ENCODE results near the gene SPRING1. TPM values are rescaled to one million over a fixed set of nuclear protein-coding genes. Genes with fewer than 3 reads are reported as not detected.

Gene SPRING1
- total and polyA plus RNA-seq, 2 of the 4 experiments (the other 2 are of a cell fraction): 12.4 to 14.0 TPM

DNA sequence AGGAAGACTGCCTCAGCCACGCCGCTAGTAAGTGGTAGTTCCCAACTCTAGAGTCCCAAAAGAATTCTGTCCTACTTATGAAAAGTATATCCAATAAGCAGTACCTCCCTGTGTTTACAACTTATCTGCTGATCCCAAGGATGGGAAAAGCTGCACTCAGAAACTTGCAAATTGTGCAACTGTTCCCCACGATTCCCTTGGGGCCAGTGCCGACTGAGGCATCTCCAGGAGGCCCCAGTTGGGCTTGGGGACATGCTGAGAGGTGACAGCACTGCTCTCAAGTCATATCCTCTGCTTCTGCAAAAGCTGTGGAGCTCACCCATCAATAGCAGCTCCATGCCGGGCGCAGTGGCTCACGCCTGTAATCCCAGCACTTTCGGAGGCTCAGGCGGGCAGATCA, 23.7 kb downstream of the SPRING1 start:
- Histone ChIP-seq H2BK15ac (ENCODE audit: low read depth, low read length) (no peak overlapping the region), H3K27ac (ENCODE audit: insufficient read depth, low read length) (no peak overlapping the region), H3K36me3 (ENCODE audit: control insufficient read depth, insufficient read depth, low read length) (peaks cover 4% of the 10 kb centered on the region), H4K91ac (ENCODE audit: insufficient read depth, low read depth, low read length) (no peak overlapping the region), H3K9ac (ENCODE audit: low read depth, low read length) (no peak overlapping the region), H4K5ac (ENCODE audit: low read depth, low read length) (no peak overlapping the region), H3K4me1 (ENCODE audit: control insufficient read depth, insufficient read depth, low read length) (peaks cover 5% of the 10 kb centered on the region), H4K8ac (ENCODE audit: low read depth in 2 of 2, low read length in 2 of 2) (no peak overlapping the region), H3K79me1 (ENCODE audit: low read depth in 1 of 2, low read length in 2 of 2) (peaks cover 6 to 16% of the 10 kb centered on the region in 2 experiments), H3K9me1 (ENCODE audit: insufficient read depth, low read length) (no peaks in the 10 kb centered on the region), H2BK5ac (ENCODE audit: low read depth, low read length, poor library complexity, severe bottlenecking) (no peak overlapping the region), H3K4me2 (ENCODE audit: low read depth, low read length) (no peak overlapping the region), H3K18ac (ENCODE audit: low read depth, low read length) (no peak overlapping the region), H3K56ac (ENCODE audit: extremely low read depth, insufficient read depth, low read length) (no peak overlapping the region), H3K4me3 (ENCODE audit: insufficient read depth, low read depth, low read length) (no peak overlapping the region), H2AFZ (replicated peaks; ENCODE audit: low read length, poor library complexity) (no peak overlapping the region), H2AK5ac (ENCODE audit: low read depth, low read length) (no peak overlapping the region), H3K4ac (ENCODE audit: low read depth, low read length) (no peak overlapping the region), H3K9me3 (ENCODE audit: control insufficient read depth, insufficient read depth, low read length) (no peaks in the 10 kb centered on the region), H2BK20ac (ENCODE audit: low read depth, low read length) (no peak overlapping the region), H2BK120ac (ENCODE audit: low read depth, low read length) (no peak overlapping the region), H4K20me1 (ENCODE audit: insufficient read depth, low read length) (peaks cover 7% of the 10 kb centered on the region; the same call in 1 of the 2 replicates), H3K27me3 (ENCODE audit: control insufficient read depth, insufficient read depth, low read length) (no peaks in the 10 kb centered on the region; the same call in 1 of the 2 replicates), H3K14ac (replicated peaks; ENCODE audit: low read depth, low read length) (no peak overlapping the region), H3K23ac (ENCODE audit: low read depth, low read length) (no peak overlapping the region), H2AK9ac (replicated peaks; ENCODE audit: low read depth, low read length, poor library complexity) (no peak overlapping the region)
- TF ChIP-seq SMC3 (IDR thresholded peaks at IDR 0.05; ENCODE audit: low read depth, low read length) (no peak), ELK1 (IDR thresholded peaks at IDR 0.05; ENCODE audit: borderline replicate concordance, low read depth, low read length) (no peak), RCOR1 (IDR thresholded peaks at IDR 0.05; ENCODE audit: insufficient replicate concordance, low read length) (no peak), MAFK (IDR thresholded peaks at IDR 0.05; ENCODE audit: low read depth, low read length) (no peak), CHD1 (IDR thresholded peaks at IDR 0.05; ENCODE audit: low read depth, low read length) (no peak), POLR2A (IDR thresholded peaks at IDR 0.05; ENCODE audit: low read depth, low read length) (no peak), CEBPB (IDR thresholded peaks at IDR 0.05; ENCODE audit: low read depth, low read length) (no peak), MXI1 (IDR thresholded peaks at IDR 0.05; ENCODE audit: borderline replicate concordance, low read depth, low read length) (no peak), CTCF (conservative IDR thresholded peaks at IDR 0.05; ENCODE audit: low read depth, low read length) (no peak), BHLHE40 (IDR thresholded peaks at IDR 0.05; ENCODE audit: low read depth, low read length) (no peak), RFX5 (IDR thresholded peaks at IDR 0.05; ENCODE audit: low read depth, low read length) (no peak)
- TF ChIP-seq, protein P1, sequence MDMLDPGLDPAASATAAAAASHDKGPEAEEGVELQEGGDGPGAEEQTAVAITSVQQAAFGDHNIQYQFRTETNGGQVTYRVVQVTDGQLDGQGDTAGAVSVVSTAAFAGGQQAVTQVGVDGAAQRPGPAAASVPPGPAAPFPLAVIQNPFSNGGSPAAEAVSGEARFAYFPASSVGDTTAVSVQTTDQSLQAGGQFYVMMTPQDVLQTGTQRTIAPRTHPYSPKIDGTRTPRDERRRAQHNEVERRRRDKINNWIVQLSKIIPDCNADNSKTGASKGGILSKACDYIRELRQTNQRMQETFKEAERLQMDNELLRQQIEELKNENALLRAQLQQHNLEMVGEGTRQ (IDR thresholded peaks at IDR 0.05; ENCODE audit: low read depth, low read length): no peak
- 80% methylated on average over 5 of the region's 9 CpGs; no CpG with 5 or more reads in 1 of the 2 experiments for WGBS, 2 experiments (ENCODE audit: extremely low coverage in 2 of 2, insufficient read length in 1 of 2)
- ChIA-PET POLR2A (ENCODE audit: unreplicated experiment) (no interaction called here), CTCF (no interaction called here)
- intact Hi-C loops (cut with micrococcal nuclease) (no loop called here), in situ Hi-C loops (cut with MboI; ENCODE audit: low sequenced_read_pairs) (no loop called here), dilution Hi-C loops (cut with HindIII; ENCODE audit: low sequenced_read_pairs, unreplicated experiment) (no loop called here)
- BruUV-seq (replicated peaks): no TSS peak
- DNase-seq (no peak), ATAC-seq (ENCODE audit: low read depth) (no peak)
